ENCODE measurements around the gene NDFIP2.
A peak's percentile ranks its signal among the peaks of the same experiment; 100 is the strongest.

Gene NDFIP2

DNA sequence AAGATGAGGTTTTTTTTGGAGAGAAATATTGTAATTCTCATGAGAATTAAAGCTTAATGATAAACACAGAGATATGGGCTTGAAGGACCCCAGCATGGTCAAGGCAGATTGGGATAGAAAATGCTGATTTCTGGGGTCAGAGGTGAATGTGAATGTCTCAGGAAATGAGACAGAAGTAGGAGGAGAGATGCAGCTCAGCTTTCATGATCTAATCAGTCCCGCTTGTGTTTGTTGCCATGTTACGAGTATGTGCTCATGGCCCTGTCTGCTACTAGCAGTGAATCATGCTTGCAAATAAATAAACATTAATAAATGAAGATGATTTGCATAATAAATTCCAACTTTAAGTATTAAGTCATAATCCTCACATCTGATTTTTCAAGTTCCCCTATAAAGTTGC is 23.0 kb upstream of the NDFIP2 start:
- peak; percentile 45 for DNase-seq (ENCODE audit: extremely low spot score)
- CTCF ChIA-PET: interaction anchor here (1.0 to 2.9 kb wide), 2 partner anchors 34 to 84 kb away, joined by 3 to 9 read pairs; no protein-coding TSS in a partner anchor
- POLR2A ChIA-PET: no interaction called here
- TF ChIP-seq ELF4 (IDR thresholded peaks at IDR 0.05): no peak
- TF ChIP-seq, protein P1, sequence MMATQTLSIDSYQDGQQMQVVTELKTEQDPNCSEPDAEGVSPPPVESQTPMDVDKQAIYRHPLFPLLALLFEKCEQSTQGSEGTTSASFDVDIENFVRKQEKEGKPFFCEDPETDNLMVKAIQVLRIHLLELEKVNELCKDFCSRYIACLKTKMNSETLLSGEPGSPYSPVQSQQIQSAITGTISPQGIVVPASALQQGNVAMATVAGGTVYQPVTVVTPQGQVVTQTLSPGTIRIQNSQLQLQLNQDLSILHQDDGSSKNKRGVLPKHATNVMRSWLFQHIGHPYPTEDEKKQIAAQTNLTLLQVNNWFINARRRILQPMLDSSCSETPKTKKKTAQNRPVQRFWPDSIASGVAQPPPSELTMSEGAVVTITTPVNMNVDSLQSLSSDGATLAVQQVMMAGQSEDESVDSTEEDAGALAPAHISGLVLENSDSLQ (IDR thresholded peaks at IDR 0.05): peak; percentile 52

DNA sequence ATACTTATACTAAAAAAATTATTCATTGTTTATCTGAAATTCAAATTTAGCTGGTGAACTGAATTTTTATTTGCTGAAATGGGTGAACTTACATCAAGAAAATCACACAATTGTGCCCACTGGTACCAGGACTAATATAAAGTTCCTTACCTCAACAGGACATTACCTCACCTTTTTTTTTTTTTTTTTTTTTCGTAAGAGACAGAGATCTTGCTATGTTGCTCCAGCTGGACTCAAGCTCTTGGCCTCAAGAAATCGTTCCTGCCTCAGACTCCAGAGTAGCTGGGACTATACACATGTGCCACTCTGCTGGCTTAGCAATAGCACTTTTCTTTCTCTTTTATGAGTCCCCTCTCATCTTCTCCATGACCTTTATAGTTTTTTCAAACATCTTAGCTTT is 22.5 kb upstream of the NDFIP2 start:
- no peak for DNase-seq (ENCODE audit: extremely low spot score)
- ChIA-PET CTCF (interaction anchor here (0.7 to 2.9 kb wide), 2 partner anchors 34 to 137 kb away, joined by 8 to 9 read pairs; no protein-coding TSS in a partner anchor), POLR2A (interaction anchor here (1.6 to 1.8 kb wide), 2 partner anchors 23 to 53 kb away, joined by 5 to 9 read pairs; partner anchors contain the start of genes NDFIP2 and RBM26)
- TF ChIP-seq FOXA1 (IDR thresholded peaks at IDR 0.05) (no peak), CTBP1 (IDR thresholded peaks at IDR 0.05; ENCODE audit: borderline replicate concordance) (no peak), ZNF384 (IDR thresholded peaks at IDR 0.05) (peak; percentile 75)

DNA sequence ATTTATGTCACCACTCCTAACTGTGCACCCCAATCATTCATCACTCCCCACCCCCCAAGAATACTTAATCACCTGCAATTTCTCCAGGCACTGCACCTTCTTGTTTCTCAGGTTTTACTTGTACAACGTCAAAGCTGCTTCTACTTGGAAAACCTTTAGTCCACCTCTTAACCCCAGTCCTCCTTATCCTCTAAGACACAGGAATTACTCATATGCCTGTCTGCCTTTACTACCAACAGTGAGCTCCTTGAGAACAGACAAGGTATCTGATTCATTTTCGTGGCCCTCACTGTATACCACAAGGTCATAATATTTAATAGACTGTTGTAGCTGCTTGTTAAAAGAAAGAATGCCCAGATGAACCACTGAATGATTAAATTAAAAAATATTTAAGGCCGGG is 21.0 kb upstream of the NDFIP2 start:
- TF ChIP-seq ARNT (IDR thresholded peaks at IDR 0.05) (no peak), L3MBTL2 (conservative IDR thresholded peaks at IDR 0.05) (no peak), SUZ12 (IDR thresholded peaks at IDR 0.05) (no peak), BHLHE40 (IDR thresholded peaks at IDR 0.05; ENCODE audit: borderline replicate concordance) (no peak), HDGF (IDR thresholded peaks at IDR 0.05; ENCODE audit: borderline replicate concordance) (no peak), TARDBP (IDR thresholded peaks at IDR 0.05) (no peak), NFRKB (IDR thresholded peaks at IDR 0.05) (no peak), CTBP1 (IDR thresholded peaks at IDR 0.05; ENCODE audit: borderline replicate concordance) (no peak), ELF4 (IDR thresholded peaks at IDR 0.05) (no peak), SP1 (IDR thresholded peaks at IDR 0.05) (no peak)
- TF ChIP-seq, protein P1 (IDR thresholded peaks at IDR 0.05): no peak
- CTCF ChIA-PET: interaction anchor here (2.9 kb wide), 1 partner anchor 36 kb away, joined by 9 read pairs; no protein-coding TSS in a partner anchor
- POLR2A ChIA-PET: interaction anchor here (1.6 to 1.8 kb wide), 2 partner anchors 21 to 54 kb away, joined by 5 to 9 read pairs; partner anchors contain the start of genes NDFIP2 and RBM26
- no peak for DNase-seq (ENCODE audit: extremely low spot score)

DNA sequence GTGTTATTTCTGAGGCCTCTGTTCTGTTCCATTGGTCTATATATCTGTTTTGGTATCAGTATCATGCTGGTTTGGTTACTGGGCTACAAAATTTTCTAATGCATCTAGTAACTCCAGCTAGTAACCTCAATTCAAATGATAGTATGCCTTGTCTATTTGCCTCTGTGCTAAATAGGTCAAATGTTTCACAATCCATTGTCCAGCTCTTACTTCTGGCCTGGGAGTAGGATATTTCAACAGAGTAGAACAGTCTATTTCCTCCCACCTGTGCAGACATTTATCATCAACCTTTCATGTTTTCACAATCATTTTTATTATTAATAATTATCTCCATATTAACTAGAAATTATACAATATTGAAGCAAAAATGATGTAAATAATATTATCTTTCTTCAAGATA is 18.1 kb upstream of the NDFIP2 start:
- TF ChIP-seq SUZ12 (IDR thresholded peaks at IDR 0.05) (no peak), ELF4 (IDR thresholded peaks at IDR 0.05) (no peak), SP1 (IDR thresholded peaks at IDR 0.05) (no peak), FOXM1 (IDR thresholded peaks at IDR 0.05; ENCODE audit: borderline replicate concordance) (no peak), BHLHE40 (IDR thresholded peaks at IDR 0.05; ENCODE audit: borderline replicate concordance) (no peak), ZNF384 (IDR thresholded peaks at IDR 0.05) (no peak)
- ChIA-PET CTCF (no interaction called here), POLR2A (interaction anchor here (0.9 to 1.2 kb wide), 2 partner anchors 15 to 57 kb away, joined by 3 read pairs; partner anchors contain the start of gene RBM26)
- no peak for DNase-seq (ENCODE audit: extremely low spot score)

DNA sequence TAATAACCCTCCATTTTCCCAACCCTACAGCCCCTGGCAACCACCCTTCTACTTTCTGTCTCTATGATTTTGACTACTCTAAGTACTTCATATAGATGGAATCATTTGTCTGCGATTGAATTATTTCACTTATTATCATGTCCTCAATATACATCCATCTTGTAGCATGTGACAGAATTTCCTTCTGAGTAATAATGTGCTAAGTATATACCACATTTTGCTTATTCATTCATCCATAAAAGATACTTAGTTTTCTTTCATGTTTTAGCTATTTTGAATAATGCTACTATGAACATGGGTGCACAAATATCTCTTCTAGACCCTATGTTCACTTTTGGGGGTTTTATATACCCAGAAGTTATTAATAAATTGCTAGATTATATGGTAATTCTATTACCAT is 17.4 kb upstream of the NDFIP2 start:
- ChIA-PET POLR2A (interaction anchor here (1.2 kb wide), 1 partner anchor 14 kb away, joined by 3 read pairs; no protein-coding TSS in a partner anchor), CTCF (no interaction called here)
- DNase-seq (ENCODE audit: extremely low spot score): no peak
- TF ChIP-seq NFRKB (IDR thresholded peaks at IDR 0.05) (no peak), ARNT (IDR thresholded peaks at IDR 0.05) (no peak), FOXA1 (IDR thresholded peaks at IDR 0.05) (no peak)

DNA sequence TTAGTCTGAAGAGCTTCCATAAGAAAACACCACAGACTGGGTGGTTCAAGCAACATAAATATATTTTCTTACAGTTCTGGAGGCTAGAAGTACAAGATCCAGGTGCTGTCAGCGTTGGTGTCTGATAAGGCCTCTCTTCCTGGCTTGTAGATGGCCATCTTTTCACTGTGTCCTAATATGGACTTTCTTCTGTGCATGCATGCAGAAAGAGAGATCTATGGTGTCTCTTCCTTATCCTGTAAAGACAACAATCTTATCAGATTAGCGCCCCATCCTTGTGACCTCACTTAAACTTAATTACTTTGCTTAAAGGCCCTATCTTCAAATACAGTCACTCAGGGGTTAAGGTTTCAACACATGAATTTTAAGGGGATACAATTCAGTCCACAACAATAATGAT is 14.1 kb upstream of the NDFIP2 start:
- POLR2A ChIA-PET: no interaction called here
- DNase-seq (ENCODE audit: extremely low spot score): no peak
- TF ChIP-seq BHLHE40 (IDR thresholded peaks at IDR 0.05; ENCODE audit: borderline replicate concordance): no peak
- TF ChIP-seq CTBP1 (IDR thresholded peaks at IDR 0.05; ENCODE audit: borderline replicate concordance): peak; percentile 44; the same call in 1 of the 2 replicates
- CTCF ChIA-PET: no interaction called here

DNA sequence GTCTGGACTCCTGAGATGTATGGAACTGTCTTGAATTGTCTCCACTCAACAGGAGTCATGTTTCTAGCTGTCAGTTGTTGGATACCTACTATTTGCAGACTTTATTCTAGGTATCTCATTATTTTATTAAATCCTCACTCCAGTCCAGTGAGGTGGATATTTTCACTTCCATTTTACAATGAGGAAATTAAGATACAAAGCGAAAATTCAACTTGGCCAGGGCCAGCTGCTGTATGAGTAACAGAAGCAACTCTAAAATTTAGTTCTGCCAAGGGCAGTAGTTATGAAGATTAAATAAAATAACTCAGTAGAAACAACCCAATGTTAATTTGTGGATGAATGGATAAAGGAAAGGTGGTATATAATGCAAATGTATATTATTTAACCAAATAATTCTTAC is 12.6 kb upstream of the NDFIP2 start:
- ChIA-PET CTCF (no interaction called here), POLR2A (interaction anchor here (1.0 kb wide), 1 partner anchor 10 kb away, joined by 3 read pairs; no protein-coding TSS in a partner anchor)
- no peak for DNase-seq (ENCODE audit: extremely low spot score)
- TF ChIP-seq ZNF384 (IDR thresholded peaks at IDR 0.05) (no peak), LEF1 (IDR thresholded peaks at IDR 0.05; ENCODE audit: borderline replicate concordance) (no peak), L3MBTL2 (conservative IDR thresholded peaks at IDR 0.05) (no peak), ELF4 (IDR thresholded peaks at IDR 0.05) (no peak), FOXK2 (IDR thresholded peaks at IDR 0.05) (no peak), BHLHE40 (IDR thresholded peaks at IDR 0.05; ENCODE audit: borderline replicate concordance) (no peak), TARDBP (IDR thresholded peaks at IDR 0.05) (no peak), SUZ12 (IDR thresholded peaks at IDR 0.05) (no peak), CTBP1 (IDR thresholded peaks at IDR 0.05; ENCODE audit: borderline replicate concordance) (no peak), NFRKB (IDR thresholded peaks at IDR 0.05) (no peak)

DNA sequence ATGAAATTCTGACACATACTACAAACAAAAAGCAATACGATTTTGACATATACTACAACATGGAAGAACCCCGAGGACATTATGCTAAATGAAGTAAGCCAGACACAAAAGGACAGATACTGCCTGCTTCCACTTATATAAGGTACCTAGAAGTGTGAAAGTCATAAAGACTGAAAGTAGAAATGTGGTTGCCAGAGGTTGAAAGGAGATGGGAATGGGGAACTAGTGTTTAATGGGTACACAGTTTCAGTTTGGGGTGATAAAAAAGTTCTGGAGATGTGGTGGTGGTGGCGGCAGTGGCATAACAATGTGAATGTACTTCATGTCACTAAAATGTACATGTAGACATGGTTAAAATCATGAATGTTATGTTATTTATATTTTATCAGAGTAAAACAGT is 12.1 kb upstream of the NDFIP2 start:
- ChIA-PET CTCF (no interaction called here), POLR2A (interaction anchor here (1.0 kb wide), 1 partner anchor 9 kb away, joined by 3 read pairs; no protein-coding TSS in a partner anchor)
- TF ChIP-seq FOXK2 (IDR thresholded peaks at IDR 0.05) (no peak), SUZ12 (IDR thresholded peaks at IDR 0.05) (no peak), ARNT (IDR thresholded peaks at IDR 0.05) (no peak)
- no peak for DNase-seq (ENCODE audit: extremely low spot score)

All from HEK293T (cell line).